GM10266 (cell line): ENCODE data around the gene ARHGEF25.

Experiments
- DNase-seq: peaks from one replicate; pipeline ENCODE4 v3.0.0; 2012; ENCODE audit errors: extremely low spot score
- TF ChIP-seq, protein P1 (sequence below): IDR thresholded peaks from 2 replicates; pipeline ENCODE4 v1.5.1; 2012; ENCODE audit warnings: mild to moderate bottlenecking, low read depth; ENCODE audit not compliant: control insufficient read depth, insufficient read depth; ENCODE audit errors: missing control alignments

Gene ARHGEF25

DNA sequence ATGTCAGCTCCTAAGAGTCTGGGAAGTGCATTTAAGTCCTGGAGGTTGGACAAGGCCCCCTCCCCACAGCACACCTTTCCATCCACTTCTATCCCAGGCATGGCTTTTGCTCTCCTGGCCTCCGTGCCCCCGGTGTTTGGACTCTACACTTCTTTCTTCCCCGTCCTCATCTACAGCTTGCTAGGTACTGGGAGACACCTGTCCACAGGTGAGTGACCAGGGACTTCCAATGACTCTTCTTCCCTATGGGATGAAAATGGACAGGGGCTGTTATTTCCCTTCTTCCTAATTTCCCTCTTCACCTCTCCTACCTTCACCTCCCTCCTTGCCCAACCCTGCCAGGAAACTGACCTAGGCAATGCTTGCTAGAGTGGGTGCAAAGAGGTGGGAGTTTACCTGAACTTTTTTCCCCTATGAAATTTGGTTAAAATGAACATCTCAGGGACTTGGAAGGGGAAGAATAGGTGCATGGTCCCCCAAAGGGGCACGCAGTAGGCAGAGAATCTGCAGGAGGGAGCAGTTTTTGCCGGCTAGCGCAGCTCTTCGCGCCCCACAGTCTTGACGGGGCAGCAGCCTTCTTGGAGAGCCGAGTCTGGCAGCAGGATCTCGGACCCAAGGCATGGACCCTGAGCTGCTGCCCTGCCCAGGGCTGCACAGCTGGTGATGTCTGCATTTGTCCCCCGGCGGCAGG, 9.2 kb downstream of the ARHGEF25 start:
- TF ChIP-seq, protein P1, sequence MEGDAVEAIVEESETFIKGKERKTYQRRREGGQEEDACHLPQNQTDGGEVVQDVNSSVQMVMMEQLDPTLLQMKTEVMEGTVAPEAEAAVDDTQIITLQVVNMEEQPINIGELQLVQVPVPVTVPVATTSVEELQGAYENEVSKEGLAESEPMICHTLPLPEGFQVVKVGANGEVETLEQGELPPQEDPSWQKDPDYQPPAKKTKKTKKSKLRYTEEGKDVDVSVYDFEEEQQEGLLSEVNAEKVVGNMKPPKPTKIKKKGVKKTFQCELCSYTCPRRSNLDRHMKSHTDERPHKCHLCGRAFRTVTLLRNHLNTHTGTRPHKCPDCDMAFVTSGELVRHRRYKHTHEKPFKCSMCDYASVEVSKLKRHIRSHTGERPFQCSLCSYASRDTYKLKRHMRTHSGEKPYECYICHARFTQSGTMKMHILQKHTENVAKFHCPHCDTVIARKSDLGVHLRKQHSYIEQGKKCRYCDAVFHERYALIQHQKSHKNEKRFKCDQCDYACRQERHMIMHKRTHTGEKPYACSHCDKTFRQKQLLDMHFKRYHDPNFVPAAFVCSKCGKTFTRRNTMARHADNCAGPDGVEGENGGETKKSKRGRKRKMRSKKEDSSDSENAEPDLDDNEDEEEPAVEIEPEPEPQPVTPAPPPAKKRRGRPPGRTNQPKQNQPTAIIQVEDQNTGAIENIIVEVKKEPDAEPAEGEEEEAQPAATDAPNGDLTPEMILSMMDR, result no peak

DNA sequence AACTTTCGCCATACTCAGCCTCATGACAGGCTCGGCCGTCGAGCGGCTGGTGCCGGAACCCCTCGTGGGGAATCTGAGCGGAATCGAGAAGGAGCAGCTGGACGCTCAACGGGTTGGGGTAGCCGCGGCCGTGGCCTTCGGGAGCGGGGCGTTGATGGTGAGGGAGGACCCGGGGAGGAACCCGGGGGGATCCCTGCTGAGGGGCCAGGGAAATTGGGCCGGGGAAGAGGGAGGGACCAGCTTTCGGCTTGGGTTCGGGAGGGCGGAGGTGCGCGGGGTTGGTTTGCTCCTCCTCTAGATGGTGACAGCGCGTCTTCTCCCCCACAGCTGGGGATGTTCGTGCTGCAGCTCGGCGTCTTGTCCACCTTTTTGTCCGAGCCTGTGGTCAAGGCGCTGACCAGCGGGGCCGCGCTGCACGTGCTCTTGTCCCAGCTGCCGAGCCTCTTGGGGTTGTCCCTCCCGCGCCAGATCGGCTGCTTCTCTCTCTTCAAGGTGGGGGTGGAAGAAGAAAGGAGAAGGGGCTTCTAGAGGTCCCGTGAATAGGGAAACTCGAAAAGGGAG, 9.8 kb downstream of the ARHGEF25 start:
- no peak for DNase-seq
- TF ChIP-seq, protein P1, result no peak

More for the DNA sequence above, 9.2 kb downstream of the ARHGEF25 start:
- no peak for DNase-seq

DNA sequence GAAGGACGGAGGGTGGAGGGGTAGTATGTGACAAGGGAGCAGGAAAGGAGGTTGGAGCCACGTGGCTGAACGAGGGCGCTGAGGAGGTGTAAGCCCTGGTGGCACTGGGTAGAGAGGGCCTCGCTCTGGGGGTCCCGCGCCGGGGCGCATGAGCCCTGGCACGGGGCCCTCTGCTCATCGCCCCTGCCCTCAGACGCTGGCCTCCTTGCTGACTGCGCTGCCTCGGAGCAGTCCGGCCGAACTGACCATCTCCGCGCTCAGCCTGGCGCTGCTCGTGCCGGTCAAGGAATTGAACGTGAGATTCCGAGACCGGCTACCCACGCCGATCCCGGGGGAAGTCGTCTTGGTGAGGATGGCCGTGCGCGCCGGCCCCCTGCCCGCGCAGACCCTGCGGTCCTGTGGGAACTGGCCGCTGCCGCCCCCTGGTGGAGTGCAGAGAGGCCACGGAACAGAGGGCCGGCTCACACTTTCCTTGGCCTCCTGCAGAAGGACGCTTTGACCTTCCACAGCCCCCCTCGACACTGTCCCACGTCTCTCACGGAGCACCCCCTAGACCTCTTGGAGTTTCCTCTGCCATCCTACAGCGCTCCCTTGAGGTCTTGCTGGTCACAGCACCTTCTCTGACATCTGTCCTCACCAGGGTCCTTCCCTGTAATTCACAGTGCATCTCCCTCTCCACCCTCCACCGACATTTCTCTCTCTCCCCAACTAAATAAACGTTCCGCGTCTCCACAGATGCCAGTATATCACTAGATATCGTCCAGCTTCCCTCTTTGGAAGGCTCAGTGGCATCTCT, 10.5 kb downstream of the ARHGEF25 start:
- TF ChIP-seq, protein P1, result peak; percentile 90
- peak; percentile 86 for DNase-seq

DNA sequence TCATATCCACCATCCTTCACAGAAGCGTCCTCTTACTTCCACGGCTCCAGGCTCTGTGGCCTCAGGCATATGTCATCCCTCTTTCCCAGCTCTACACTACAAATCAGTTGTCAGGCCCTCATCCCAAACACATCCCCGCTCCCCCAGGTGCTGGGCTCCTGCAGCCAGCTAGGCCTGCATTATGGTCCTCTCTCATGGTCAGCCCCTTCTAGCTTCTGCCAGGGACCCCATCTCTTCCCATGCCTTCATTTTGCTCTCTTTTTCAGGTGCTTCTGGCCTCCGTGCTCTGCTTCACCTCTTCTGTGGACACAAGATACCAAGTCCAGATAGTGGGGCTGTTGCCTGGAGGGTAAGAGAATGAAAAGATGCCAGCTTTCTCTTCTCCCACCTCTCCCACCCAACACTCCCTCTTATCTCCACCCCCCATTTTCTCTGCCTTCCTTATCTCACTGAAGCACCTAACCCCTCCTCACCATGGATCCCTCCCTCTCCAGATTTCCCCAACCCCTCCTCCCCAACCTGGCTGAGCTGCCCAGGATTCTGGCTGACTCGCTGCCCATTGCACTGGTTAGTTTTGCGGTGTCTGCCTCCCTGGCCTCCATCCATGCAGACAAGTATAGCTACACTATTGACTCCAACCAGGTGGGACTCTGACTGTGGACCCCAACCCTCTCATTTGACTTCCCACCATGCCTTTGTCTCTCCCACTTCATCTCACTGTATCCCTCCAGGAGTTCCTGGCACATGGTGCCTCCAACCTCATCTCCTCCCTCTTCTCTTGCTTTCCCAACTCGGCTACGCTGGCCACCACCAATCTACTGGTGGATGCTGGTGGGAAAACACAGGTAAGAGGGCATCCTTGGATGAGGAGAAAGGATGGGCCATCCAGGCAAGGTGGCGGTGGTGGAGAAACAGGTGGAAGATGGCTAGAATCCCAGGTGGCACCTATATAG, 11.3 kb downstream of the ARHGEF25 start:
- no peak for DNase-seq
- TF ChIP-seq, protein P1, result no peak

DNA sequence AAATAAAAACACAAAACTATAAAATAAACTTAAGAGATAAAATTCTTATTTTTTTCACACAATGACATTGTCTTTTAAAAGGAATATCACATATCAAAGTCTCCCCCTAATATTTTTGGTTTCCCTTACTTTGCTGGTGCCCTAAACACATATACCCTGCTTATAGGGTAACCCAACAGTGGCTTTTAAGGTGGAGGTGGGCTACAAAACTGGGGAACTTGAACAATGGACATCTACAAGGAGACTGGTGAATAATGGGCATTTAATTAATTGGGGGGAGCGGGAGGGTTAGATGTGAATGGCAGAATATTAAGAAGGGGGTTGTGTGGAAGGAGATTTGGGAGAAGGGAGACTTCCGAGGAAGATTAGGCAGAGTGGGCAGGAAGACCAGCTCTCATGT, 12.2 kb downstream of the ARHGEF25 start:
- no peak for DNase-seq
- TF ChIP-seq, protein P1, result no peak

DNA sequence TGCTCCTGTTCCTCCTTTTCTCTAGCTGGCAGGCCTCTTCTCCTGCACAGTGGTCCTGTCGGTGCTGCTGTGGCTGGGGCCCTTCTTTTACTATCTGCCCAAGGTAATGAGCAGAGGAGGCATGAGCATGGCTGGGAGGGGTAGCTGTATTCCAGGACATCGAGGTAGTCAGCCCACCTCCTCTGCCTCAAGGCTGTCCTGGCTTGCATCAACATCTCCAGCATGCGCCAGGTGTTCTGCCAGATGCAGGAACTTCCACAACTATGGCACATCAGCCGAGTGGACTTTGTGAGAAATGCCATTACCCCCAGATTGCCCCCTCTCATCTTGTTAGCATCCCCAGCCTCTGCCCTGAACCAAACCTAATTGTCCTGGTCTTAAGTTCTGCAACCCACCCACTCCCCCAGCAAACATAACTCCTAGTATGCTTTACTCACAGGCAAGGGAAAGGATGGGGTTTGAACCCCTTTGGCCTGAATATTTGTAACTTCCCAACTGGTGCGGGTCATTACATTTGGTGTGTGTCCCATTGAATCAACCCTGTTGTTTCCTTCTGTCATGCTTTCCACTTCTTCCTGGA, 12.7 kb downstream of the ARHGEF25 start:
- DNase-seq, result no peak
- TF ChIP-seq, protein P1, result no peak
